Activated CD4-positive, alpha-beta T cell treated with anti-CD3 and anti-CD28 coated beads, Interleukin-10, Interleukin-2, amounts not matched to agents 100 ng/mL and 50 ng/mL, durations not matched to agents 16 hours and 8 hours (primary cell): ENCODE measurements around the gene OVAAL.

ENCODE experiments used
- DNase-seq: peaks from one replicate; pipeline ENCODE4 v3.0.0-alpha.2; 2020

OVAAL gene

DNA sequence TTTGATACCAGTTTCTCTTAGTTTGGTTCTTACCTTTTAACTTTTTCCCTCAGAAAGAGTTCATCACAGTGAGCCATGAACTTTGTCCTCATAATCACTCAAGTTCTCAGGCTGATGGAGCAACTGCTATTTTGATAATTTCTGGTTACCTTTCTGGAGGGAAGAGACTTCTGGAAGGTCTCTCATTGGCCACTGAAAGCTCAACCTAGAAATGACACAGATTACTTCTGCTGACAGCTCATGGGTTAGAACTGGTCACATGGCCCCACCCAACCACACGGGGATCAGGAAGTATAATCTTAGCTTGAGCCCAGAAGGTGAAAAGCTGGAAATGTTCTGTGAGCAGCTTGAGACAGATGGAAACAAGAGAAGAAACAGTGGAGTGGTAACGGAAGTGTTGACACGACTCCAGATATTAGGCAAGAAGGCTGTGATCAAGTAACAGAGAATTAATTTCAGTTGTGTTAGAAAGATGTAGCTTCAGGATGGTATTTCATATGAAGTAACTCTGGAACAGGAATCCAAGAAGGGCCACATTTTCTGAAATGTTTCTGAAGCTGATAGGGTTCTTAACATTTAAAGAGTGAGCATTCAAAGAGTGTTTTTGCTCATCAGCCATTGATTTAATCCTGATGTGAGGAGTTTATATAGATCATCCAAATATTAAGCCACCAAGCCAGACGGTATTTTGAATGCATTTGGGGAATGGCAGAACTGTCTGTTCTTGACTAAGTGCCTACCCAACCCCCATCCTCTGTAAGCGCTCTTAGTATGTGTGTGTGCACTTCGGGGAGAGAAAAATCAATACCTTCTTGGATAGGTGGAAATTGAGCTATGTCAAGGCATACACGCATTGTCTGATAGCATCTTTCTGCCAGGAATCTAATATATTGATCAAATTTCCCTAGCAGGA, 51.1 kb downstream of the OVAAL start:
- DNase-seq: no peak

GRCh38 chr1:180610556-180611015, 51.8 kb downstream of the OVAAL start:
- DNase-seq: no peak

DNA sequence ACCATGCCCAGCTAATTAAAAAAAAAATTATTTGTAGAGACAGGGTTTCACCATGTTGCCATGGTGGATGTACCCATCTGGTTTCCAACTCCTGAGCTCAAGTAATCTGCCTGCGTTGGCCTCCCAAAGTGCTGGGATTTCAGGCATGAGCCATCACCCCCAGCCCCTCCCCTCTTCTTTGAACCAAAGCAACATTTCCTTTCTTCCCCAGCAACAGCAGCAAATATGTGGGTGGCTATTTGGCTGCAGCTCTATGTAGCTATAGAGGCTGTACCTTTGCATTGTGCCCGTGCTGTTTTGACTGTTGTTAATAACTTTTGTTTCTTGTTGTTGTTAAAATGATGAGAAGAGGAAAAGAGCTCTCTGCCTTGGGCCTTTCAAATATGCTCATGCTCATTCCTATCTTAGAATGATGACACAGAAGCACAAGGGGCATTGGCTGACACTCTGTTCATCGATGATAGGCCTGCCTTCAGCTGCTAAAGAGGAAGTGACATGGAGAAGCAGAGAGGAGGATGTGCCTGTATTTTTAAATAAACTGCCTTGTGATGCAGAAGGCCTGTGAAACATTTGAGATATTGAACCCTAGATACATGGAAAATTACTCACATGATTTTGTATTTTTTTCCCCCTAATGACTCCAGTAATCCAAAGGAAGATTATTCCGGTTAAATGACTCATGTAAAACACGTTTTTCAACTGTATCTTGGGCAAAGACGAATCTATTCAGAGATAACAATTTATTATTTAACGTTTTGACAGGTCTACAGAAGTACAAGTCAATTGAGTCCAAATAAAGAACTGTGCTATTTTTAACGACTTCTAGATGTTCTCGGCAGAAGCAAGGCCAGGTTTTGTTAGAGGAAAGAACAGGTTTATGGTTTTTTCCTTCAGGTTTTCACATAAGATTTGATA, 52.5 kb downstream of the OVAAL start:
- no peak for DNase-seq

- DNase-seq: no peak
Observed at GRCh38 chr1:180612632-180613031, 53.9 kb downstream of the OVAAL start.

DNA sequence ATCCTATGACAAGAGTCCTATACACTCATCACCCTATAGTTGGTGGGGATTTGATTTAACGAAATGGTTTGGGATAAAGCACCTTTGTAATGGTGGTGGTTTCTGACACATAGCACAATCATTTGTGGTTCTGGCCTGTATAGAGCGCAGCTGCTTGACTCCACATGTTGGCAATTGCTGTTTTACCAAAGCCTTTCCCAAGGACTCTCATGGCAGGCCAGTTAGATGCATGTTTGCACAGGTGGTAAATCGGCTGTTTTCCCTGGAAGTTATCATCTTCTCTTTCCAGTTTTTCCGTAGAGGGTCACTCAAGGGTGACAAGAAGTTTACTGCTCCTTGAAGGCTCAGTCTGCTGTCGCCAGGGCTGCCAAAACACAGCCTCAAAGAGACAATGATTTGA, 56.0 kb downstream of the OVAAL start:
- no peak for DNase-seq

- DNase-seq: no peak
Observed at GRCh38 chr1:180615493-180616290, 56.9 kb downstream of the OVAAL start.
